HG03457 (cell line): ENCODE results near the gene SELENOT.

Experiments used
- ATAC-seq: cut with Tn5 transposase; IDR thresholded peaks from one replicate; pipeline ENCODE4 v1.9.1; 2021; ENCODE audit warnings: moderate number of reproducible peaks; ENCODE audit not compliant: unreplicated experiment

The SELENOT gene

DNA sequence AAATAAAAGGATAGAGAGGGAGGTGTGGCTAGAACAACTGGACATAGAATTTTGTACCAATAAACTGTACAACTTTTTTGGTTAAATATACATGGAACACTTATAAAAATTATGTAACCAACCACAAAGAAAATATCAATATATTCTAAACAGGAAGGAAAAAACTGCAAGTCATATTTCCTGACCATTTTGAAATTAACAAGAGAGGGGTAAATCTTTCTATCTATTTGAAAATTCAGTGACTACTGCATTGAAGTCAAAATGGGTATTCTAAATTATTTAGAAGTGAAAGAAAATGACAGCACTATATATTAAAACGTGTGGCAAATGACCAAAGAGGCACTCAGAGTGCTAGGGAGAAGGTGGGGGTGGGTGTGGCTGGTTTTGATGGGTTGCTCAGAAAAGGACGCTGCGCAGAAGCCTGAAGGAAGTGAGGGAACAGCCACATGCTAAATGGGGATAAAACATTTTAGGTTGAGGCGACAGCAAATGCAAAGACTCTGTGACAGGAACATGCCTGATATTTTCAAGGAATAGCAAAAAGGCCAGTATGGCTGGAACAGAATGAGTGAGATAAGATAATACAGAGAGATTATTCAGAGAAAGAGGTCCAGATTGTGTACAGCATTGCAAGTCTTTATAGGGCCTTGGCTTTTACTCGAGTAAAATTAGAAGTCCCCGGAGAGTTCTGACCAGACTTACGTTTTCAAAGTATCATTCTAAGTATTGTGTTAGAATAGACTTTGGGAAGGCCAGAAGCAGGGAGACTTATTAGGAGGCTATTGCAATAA is 59.5 kb downstream of the SELENOT start:
- ATAC-seq, result no peak

DNA sequence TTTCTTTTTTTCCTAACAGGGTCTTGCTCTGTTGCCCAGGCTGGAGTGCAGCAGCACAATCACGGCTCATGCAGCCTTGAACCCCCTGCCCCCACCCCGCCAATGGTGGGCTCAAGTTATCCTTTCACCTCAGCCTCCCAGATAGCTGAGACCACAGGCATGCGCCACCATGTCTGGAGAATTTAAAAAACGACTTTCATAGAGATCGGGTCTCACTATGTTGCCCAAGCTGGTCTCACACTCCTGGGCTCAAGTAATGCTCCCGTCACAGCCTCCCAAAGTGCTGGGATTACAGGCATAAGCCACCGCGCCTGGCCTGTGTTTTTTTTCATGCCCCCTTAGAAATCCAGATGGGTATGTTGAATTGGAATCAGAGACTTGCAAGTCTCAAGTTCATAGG is 60.3 kb downstream of the SELENOT start:
- ATAC-seq, result no peak

DNA sequence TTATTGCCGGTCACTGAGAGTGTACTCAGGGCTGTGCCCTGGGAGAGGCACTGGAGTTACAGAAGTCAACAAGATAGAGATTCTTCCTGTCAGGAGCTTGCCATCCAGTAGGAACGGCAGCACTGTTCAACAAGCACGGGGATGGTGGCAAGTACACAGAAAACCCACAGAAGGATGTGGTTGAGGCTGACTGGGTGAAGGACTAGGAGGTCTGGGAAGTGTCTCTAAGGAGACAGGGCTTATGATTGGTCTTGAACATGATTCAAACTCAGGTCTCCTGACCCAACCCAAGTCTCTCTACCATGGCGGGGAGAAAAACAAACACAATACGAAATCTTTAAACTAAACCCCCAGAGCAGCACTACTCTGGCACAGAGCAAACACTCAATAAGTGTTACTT is 63.0 kb downstream of the SELENOT start:
- no peak for ATAC-seq

DNA sequence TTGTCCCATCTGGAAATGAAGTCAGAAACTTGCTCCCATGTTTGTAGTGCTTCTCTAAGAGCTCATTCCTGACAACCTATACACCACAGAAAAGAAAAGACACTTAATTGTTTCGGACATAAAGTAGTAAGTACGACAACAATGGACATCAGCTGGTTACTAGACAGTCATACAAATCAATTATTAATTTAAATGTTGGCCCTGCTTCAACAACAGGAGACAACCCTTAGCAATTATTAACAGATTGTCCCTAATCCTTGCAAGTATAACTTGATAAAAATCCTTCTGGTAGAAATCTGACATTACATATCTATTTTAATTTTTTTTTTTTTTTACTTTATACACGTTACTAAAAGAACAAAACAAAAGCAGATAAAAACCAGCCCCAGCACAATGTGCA is 70.8 kb downstream of the SELENOT start:
- ATAC-seq, result no peak

DNA sequence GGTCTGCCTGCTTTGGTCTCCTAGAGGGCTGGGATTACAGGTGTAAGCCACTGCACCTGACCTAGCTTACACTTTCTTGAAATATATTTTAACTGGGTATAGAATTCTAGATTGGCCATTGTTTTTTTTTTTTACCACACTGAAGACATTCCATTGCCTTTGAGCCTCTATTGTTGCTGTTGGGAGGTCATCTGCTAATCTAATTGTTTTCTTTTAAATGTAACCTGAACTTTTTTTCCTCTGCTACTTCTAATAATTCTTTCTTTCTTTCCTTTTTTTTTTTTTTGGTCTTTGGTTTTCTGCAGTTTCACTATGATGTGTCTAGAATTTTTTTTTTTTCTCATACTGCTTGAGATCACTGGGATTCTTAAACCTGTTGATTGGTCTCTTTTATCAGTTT is 72.5 kb downstream of the SELENOT start:
- ATAC-seq, result no peak
